MM.1S (cell line): Measurements from ENCODE around the gene SMARCA4.

Source experiments
- DNase-seq: peaks from one replicate; pipeline ENCODE4 v3.0.0-alpha.2; 2015
- H2AFZ ChIP-seq: fragments of 300-600 bp; sonication (generic); 2 replicates; pipeline ENCODE4 v1.6.0; 2016; ENCODE audit warnings: antibody characterized with exemption, low read length
- H3F3A ChIP-seq: fragments of 300-600 bp; sonication (generic); 2 replicates; pipeline ENCODE4 v1.6.1; 2016; ENCODE audit warnings: mild to moderate bottlenecking, antibody characterized with exemption, low read length, moderate library complexity, mixed read lengths; ENCODE audit not compliant: insufficient read depth
- H3K27ac ChIP-seq: fragments of 300-600 bp; sonication (generic); 2 replicates; pipeline ENCODE4 v1.5.1; 2016; ENCODE audit warnings: mild to moderate bottlenecking, low read length
- H3K27me3 ChIP-seq: fragments of 300-600 bp; sonication (generic); replicated peaks from 2 replicates; pipeline ENCODE4 v1.6.0; 2016; ENCODE audit warnings: low read length; ENCODE audit not compliant: insufficient read depth
- H3K36me3 ChIP-seq: fragments of 300-600 bp; sonication (generic); replicated peaks from 2 replicates; pipeline ENCODE4 v1.6.1; 2016; ENCODE audit warnings: mild to moderate bottlenecking, low read length, mixed read lengths; ENCODE audit not compliant: insufficient read depth
- H3K4me1 ChIP-seq: fragments of 300-600 bp; sonication (generic); 2 replicates; pipeline ENCODE4 v1.6.1; 2016; ENCODE audit warnings: low read length, mixed read lengths
- H3K4me2 ChIP-seq: fragments of 300-600 bp; sonication (generic); 2 replicates; pipeline ENCODE4 v1.6.0; 2016; ENCODE audit warnings: low read depth, low read length
- H3K4me3 ChIP-seq: fragments of 300-600 bp; sonication (generic); 2 replicates; pipeline ENCODE4 v1.5.1; 2016; ENCODE audit warnings: low read length, mixed read lengths
- H3K79me2 ChIP-seq: fragments of 300-600 bp; sonication (generic); 2 replicates; pipeline ENCODE4 v1.6.1; 2016; ENCODE audit warnings: mixed run types, low read length, mixed read lengths
- H3K9ac ChIP-seq: fragments of 300-600 bp; sonication (generic); 2 replicates; pipeline ENCODE4 v1.6.1; 2016; ENCODE audit warnings: low read length, mixed read lengths
- H3K9me2 ChIP-seq: fragments of 300-600 bp; sonication (generic); replicated peaks from 2 replicates; pipeline ENCODE4 v1.6.1; 2016; ENCODE audit warnings: mild to moderate bottlenecking, low read length, mixed read lengths; ENCODE audit not compliant: insufficient read depth
- H3K9me3 ChIP-seq: fragments of 300-600 bp; sonication (generic); replicated peaks from 2 replicates; pipeline ENCODE4 v1.6.1; 2016; ENCODE audit warnings: mild to moderate bottlenecking, low read length, mixed read lengths; ENCODE audit not compliant: insufficient read depth
- H4K20me1 ChIP-seq: fragments of 300-600 bp; sonication (generic); 2 replicates; pipeline ENCODE4 v1.6.1; 2016; ENCODE audit warnings: mild to moderate bottlenecking, low read length, moderate library complexity, mixed read lengths; ENCODE audit not compliant: insufficient read depth
- EZH2 ChIP-seq: fragments of 300-600 bp; sonication (generic); optimal IDR thresholded peaks from 2 replicates; pipeline ENCODE3; 2017; ENCODE audit warnings: low read depth, mild to moderate bottlenecking, antibody characterized with exemption, low read length, mixed read lengths
- EZH2phosphoT487 ChIP-seq: fragments of 300-600 bp; sonication (generic); IDR thresholded peaks from 2 replicates; pipeline ENCODE4 v1.6.1; 2018; ENCODE audit warnings: antibody characterized with exemption, low read length
- TF ChIP-seq, protein P1 (sequence below): fragments of 300-600 bp; sonication (generic); IDR thresholded peaks from 2 replicates; pipeline ENCODE4 v1.5.1; 2016; ENCODE audit warnings: antibody characterized with exemption, low read length, mixed read lengths

Gene SMARCA4

DNA sequence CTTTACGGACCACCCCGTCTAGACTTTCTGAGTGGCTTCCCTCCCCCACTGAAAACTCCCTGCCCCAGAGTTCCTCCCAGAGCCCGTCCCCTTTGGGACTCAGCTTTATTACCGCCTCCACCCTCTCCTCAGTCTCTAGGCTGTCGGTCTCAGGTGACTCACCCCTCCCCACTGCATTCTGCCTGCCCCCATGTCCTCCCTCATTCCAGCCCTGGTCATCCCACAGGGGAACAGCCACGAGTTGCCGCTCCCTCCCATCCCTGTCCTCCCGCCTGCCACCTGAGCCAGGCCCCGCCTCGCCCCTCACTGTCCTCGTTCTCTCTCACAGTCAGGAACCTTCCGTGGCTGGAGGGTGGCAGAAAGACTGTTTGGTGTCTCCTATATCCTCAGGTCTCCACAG lies 57.3 kb downstream of the SMARCA4 start:
- TF ChIP-seq EZH2 (no peak), EZH2phosphoT487 (no peak)
- TF ChIP-seq, protein P1, sequence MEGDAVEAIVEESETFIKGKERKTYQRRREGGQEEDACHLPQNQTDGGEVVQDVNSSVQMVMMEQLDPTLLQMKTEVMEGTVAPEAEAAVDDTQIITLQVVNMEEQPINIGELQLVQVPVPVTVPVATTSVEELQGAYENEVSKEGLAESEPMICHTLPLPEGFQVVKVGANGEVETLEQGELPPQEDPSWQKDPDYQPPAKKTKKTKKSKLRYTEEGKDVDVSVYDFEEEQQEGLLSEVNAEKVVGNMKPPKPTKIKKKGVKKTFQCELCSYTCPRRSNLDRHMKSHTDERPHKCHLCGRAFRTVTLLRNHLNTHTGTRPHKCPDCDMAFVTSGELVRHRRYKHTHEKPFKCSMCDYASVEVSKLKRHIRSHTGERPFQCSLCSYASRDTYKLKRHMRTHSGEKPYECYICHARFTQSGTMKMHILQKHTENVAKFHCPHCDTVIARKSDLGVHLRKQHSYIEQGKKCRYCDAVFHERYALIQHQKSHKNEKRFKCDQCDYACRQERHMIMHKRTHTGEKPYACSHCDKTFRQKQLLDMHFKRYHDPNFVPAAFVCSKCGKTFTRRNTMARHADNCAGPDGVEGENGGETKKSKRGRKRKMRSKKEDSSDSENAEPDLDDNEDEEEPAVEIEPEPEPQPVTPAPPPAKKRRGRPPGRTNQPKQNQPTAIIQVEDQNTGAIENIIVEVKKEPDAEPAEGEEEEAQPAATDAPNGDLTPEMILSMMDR = no peak
- no peaks in the 10 kb centered on the region for H3K4me1 ChIP-seq
- no peaks in the 10 kb centered on the region for H4K20me1 ChIP-seq
- H3K9me2 ChIP-seq = no peaks in the 10 kb centered on the region
- H3K27ac ChIP-seq = no peak overlapping the region
- no peak overlapping the region for H3K4me2 ChIP-seq
- H3K79me2 ChIP-seq = no peaks in the 10 kb centered on the region
- H3K4me3 ChIP-seq = no peak overlapping the region
- H3K27me3 ChIP-seq = no peaks in the 10 kb centered on the region
- DNase-seq = no peak
- H3K9ac ChIP-seq = no peak overlapping the region
- no peaks in the 10 kb centered on the region for H3K9me3 ChIP-seq
- no peak overlapping the region for H2AFZ ChIP-seq
- no peaks in the 10 kb centered on the region for H3F3A ChIP-seq
- H3K36me3 ChIP-seq = no peaks in the 10 kb centered on the region; the same call in none of the 2 replicates

DNA sequence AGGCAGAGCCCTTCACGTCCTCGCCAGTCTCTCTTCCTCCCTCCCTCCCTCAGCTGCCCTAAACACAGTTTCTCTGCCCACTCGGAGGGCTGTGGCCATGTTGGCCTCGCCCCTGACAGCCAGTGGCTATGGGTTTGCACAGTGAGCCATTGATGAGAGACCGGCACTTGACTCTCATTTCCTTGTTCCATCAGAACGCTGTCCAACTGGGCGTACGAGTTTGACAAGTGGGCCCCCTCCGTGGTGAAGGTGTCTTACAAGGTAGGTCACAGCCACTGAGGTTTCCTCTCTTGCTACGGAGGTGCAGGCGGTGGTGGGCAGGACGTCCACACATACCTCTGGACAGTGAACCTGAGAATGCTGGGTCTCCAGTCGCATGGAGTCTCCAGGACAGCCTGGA lies 57.9 kb downstream of the SMARCA4 start:
- no peaks in the 10 kb centered on the region for H3K79me2 ChIP-seq
- H3K4me3 ChIP-seq = no peak overlapping the region
- no peaks in the 10 kb centered on the region for H3F3A ChIP-seq
- no peaks in the 10 kb centered on the region for H3K4me1 ChIP-seq
- H2AFZ ChIP-seq = no peak overlapping the region
- no peak overlapping the region for H3K4me2 ChIP-seq
- TF ChIP-seq EZH2phosphoT487 (no peak), EZH2 (no peak)
- TF ChIP-seq, protein P1 = no peak
- no peaks in the 10 kb centered on the region for H3K27me3 ChIP-seq
- H3K9me2 ChIP-seq = no peaks in the 10 kb centered on the region
- no peak overlapping the region for H3K9ac ChIP-seq
- no peak for DNase-seq
- no peaks in the 10 kb centered on the region for H3K9me3 ChIP-seq
- H4K20me1 ChIP-seq = no peaks in the 10 kb centered on the region
- no peak overlapping the region for H3K27ac ChIP-seq
- no peaks in the 10 kb centered on the region; the same call in none of the 2 replicates for H3K36me3 ChIP-seq

DNA sequence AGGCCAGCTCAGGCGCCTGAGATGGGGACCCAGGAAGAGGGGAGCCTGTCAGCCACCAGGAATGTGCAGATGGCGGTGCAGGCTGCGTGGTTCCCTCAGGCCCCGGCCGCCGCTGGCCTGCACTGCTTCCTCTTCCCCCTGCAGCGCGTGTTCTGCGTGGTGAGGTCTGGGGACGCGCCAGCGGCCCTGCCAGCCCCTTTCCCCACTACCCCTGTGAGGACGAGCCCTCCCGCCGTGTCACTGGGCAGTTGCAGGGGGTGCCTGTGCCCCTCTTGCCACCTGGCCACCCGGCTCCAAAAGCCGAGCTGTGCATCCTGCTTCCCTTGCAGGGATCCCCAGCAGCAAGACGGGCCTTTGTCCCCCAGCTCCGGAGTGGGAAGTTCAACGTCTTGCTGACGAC lies 58.4 kb downstream of the SMARCA4 start:
- no peak overlapping the region for H3K27ac ChIP-seq
- no peaks in the 10 kb centered on the region for H3K79me2 ChIP-seq
- no peak overlapping the region for H3K4me2 ChIP-seq
- H3K36me3 ChIP-seq = no peaks in the 10 kb centered on the region; the same call in none of the 2 replicates
- H3K9me2 ChIP-seq = no peaks in the 10 kb centered on the region
- no peak overlapping the region for H2AFZ ChIP-seq
- H3K27me3 ChIP-seq = no peaks in the 10 kb centered on the region
- no peak overlapping the region for H3K4me3 ChIP-seq
- TF ChIP-seq EZH2phosphoT487 (no peak), EZH2 (no peak)
- TF ChIP-seq, protein P1 = no peak
- H3K9me3 ChIP-seq = no peaks in the 10 kb centered on the region
- no peaks in the 10 kb centered on the region for H4K20me1 ChIP-seq
- no peaks in the 10 kb centered on the region for H3K4me1 ChIP-seq
- no peaks in the 10 kb centered on the region for H3F3A ChIP-seq
- no peak for DNase-seq
- H3K9ac ChIP-seq = no peak overlapping the region
